Amygdala (tissue), 56 donors: ENCODE data around the gene ARHGDIB.

Experiments used
- DNase-seq, 56 donors: peaks; one replicate each; lab custom pipeline; 2025; lab: John Stamatoyannopoulos, UW

Gene ARHGDIB

DNA sequence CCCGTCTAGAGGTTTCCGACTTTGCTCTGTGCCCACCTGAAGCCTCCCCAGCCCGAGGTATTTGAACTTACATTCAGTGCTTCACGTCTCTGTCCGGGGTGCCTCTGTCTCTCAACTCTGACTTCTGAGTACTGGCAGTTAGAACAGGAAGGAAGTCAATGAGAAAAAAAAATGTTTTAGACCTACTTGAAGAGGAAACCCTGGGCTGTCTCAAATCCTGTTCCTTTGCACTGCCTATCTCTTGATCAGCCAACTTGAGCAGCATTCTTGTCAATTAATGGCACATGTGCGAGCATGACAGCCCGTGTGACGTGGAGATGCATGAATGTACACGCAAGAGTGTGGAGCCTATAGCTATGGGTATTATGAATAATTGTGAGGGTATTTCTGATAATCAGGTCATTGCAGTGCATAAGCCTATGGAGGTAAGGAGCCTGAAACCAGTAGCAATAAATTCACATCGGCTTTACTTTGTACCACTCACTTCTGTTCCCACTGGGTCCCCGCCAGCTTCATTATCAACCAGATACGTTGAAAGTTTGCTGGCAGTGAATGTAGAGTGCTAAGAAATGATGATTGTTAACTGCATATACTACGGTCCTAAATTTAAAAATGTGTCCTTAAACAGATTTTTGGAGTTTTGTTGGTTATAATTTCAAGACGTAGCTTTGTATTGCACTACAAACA, at the start of gene ARHGDIB:
Gene ARHGDIB (minus strand): TSS at position 136 of the 687 bp plus-strand sequence. CDS start 10,889 bp downstream, outside the sequence.
- DNase-seq: peak in 1 of 56 donors; percentile 4

DNA sequence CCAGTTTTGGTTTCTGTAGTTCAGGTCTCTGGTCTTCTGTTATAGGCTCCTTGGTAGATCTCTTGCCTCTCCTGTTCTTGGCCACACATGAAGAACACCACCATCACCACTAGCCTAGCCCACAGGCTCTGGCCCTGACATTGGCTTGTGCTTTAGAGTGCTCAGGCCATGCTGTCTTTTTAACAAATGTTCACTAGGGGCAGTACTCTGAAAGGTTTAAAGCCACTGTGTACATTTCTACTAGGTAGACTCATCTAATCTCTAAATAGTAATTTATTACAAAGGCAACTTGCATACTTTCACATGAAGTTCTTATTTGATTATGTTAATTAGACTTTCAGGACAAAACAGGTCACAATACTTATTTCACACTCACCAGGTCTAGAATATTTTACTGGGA, 49.8 kb upstream of the ARHGDIB start:
- DNase-seq: no peak

DNA sequence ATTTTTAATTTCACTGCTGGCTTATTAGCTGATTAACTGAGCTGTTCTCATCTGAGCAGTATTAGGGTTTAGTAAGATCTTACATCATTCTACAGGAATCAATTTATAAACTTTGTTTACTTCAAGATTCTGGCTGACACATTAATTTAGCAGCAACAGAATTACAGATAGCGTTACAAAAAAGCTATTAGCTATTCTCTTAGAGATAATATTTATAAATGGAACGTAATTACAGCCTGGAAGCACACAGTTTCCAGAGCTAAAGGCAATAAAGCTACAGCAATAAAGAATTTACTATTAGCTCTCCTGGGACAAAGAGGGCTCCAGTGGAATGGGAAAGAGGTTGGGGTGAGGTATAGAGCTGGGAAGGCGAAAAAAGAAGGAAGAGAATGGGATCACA, 46.1 kb upstream of the ARHGDIB start:
- DNase-seq: no peak

DNA sequence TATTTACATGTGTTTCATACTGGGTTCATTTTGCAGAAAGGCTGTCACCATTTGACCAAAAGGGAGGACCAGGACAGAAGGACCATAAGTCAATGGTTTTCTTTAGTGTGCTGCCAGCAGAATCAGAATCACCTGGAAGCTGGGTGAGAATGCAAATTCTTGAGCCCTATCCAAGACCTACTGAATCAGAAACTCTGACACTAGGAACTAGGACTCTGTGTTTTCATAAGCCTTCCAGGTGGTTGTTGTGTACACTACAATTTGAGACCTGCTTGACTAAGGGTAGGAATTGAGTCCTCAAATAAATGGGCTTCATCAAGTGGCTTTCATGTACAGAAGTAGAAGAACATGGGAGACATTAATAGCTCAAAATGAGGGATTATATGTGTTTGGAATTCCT, 43.7 kb upstream of the ARHGDIB start:
- no peak for DNase-seq

DNA sequence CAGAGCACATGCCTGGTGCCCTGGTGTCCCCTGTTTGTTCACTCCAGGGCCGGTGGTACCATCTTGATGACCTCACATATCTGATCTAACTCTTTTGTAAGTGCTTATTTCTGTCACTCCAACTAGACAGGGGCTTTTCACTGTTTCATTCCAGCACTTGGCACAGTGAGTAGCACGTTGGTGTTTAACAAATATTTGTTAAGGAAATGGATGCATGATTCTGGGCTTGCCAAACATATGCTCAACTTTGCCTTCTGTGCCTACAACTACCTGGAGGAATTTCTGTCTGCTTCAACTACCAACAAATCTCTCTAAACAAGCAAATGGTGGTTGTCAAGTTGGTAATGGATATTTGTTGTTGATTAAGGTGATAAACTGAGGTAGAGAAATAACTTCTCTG, 43.0 kb upstream of the ARHGDIB start:
- no peak for DNase-seq

DNA sequence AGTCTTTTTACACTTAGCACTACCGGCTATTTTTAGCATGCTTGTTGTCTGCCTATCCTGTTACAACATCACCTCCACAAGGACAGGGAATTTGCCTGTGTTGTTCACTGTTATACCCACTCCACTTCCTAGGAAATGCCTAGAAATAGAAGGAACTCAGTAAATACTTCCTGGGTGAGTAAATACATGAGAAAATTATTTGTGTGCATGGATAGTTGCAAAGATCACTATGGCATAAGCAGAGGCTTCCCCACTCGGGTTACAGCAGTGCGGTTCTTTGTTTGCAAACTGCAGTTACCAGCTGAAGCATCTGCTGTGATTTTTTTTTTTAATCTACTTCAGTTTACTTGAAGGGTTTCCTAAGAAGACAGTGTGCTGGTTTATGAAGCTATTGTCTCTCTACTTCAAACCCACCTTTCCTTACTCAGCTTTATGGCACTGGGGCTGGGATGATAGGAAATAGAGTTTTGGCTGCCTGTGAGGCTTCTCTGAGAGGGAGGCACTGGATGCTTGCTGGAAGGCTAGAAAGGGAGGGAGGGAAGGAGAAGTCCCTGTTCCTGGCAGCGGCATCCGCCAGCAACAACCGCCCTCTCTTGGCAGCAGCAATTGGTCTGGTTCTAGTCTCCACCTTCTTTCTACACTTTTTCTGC, 40.5 kb upstream of the ARHGDIB start:
- DNase-seq: peak in 34 of 56 donors; percentile 1 to 51 (median 12)

DNA sequence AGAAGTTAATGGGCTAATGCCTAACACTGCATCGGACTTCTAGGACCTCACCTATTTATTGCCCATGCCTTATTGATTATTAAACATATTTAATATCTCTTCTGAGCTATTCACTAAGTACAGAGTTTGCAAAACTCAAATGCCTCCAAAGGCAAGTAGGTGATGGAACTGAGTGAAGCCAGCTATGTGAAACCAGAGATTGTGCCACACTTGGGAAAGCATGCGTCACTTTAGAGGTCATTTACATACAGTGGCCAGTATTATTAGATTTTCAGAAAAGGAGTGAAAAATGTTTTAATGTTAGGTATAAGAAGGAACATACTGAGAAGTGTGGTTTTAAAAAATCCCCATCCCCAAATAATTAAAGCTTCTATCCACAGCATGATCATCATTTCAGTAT, 39.2 kb upstream of the ARHGDIB start:
- no peak for DNase-seq

DNA sequence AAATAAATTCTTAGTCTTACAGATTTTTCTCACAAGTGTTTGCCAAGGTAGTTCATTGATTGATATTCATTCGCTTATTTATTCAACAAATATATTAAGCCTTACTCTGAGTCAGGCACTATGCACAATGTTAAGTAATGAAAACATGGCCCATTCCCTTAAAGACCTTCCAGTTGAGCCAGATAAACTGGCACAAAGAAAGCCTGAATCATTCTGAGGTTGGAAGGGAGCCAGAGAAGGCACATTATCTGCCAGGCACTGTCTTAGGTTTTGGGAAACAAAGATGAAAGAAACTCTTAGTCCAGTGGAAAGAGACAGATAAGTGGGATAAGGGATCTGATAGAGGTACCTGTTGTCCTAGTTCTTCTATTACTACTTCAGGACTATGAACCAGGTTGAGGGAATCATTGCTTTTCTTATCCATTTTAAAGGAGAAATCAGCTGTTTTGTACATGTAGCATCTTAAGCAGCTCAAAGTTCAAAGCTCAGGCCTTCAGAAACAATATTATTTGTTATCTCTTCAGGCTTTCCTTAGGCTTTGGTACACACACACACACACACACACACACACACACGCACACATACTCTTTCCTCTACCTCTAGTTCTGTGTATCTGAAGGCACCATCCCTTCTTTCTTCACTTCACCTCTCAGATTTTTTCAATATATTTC, 38.4 kb upstream of the ARHGDIB start:
- DNase-seq: no peak

DNA sequence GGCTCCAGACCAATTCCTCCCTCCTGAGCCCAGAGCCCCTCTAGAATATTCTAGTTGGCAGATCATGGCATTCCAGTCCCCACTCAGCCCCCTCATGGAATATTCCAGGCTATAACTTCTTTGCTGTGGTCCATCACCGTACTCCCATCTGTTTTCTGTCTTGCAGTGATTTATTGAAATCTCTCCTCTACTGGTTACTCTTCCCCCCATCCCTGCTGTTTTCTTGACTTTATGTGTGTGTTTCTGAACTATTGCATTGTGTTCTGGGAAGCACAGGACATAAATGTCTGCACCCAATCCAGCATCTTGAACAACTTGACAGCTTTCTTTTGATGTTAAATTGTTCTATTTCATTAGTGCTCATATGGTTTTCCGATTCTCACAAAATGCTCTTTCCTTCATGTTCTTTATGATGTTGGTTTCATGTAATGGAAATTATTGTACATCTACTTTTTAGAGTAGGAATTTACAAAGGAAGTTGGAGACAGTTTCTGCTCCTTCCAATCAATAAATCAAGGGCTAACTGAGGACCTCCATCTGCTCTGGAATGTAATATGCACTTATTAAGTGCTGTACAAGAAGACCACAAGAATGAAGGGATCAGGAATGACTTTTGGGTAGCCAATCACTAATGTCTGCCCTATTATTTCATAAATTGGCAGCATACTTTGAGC, 37.8 kb upstream of the ARHGDIB start:
- no peak for DNase-seq

DNA sequence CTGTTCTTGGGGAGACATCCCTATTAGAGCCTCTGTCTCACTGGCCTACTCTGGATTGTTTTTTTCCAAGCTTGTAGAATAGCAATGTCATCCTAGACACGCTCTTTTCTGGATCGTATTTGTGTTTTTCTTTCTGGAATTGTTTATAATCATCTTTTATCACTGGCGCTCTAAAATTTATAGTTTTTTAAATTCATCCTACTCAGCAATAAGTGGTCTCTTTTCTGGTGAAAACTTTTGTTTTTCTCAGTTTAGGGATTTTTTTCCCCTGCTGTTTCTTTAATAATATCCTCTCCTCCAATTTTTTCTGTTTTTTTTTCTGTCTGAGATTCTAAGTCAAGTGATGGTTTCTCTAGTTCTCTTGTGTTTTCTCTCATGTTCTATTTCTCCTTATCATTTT, 36.6 kb upstream of the ARHGDIB start:
- no peak for DNase-seq

DNA sequence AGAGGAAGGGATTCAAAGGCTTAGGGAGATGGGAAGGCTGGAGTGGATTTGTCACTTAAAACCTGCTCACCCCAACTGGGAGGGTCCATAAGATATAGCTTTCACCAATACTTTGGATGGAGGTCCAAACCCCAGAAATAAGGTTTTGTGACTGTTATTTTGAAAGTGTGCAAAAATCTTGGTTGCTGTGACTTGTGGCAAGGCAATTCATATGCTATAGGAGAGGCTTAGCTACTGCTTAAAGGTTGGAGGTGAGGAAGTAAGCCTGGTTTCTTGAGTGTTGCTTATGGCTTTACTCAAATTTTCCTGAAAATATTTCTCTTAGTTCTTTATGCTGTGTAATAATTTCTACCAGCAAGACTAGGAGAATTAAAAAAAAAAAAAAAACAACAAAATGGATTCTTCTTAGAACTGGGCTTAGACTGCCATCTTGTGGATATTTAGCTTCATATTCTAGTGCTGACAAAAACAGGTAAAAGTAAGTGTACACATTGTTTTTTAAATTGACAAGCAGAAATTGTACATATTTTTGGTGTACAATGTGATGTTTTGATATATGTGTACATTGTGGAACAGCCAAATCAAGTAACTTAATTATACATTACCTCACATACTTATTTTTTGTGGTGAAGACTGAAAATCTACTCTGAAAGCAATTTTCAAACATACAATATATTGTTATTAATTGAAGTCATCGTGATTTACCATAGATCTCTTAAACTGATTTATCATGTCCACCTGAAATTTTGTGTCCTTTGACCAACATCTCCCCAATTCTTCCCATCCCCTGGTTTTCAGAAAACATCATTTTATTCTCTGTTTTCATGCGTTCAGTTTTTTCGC, 34.4 kb upstream of the ARHGDIB start:
- DNase-seq: no peak

DNA sequence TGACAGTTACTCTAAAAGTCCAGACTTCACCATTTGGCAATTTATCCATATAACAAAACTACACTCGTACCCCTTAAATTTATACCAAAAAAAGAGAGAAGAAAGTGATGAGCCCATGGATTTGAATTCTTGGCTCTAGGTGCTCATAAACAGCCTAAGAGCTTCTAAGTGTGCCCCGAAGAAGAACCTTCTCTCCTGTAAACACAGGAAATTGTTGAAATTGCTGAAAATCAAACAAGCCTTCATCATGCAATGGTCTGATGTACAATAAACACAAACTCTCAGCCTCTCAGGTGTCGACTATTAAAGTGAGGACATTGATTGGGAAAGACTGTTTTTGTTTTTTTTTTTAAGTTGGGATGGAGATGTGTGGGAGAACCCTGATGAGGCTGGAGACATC, 33.2 kb upstream of the ARHGDIB start:
- DNase-seq: no peak

DNA sequence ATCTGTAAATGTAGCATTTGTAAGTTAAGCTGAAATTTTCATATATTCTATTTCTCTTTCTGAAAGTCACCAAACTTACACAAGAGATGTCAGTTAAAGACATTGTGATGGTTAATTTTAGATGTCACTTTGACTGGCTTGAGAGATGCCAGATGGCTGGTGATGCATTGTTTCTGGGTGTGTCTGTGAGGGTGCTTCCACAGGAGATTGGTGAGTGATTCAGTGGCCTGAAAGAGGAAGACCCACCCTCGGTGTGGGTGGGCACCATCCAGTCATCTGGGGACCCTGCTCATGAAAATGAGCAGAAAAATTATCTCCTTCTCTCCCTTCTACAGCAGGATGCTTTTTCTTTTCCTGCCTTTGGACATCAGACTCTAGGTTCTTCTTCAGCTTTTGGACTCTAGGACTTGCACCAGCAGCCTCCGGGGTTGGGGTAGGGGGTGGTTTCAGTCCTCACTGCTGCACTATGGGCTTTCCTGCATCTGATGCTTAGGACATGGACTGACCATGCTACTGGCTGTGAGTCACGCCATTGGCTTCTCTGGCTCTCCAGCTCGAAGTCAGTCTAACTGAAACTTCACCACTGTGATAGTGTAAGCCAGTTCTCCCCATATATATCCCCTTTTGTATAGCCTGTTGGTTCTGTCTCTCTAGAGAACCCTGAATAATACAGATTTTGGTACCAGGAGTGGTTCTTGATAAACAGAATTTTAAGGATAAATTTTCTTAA, 32.3 kb upstream of the ARHGDIB start:
- DNase-seq: no peak

DNA sequence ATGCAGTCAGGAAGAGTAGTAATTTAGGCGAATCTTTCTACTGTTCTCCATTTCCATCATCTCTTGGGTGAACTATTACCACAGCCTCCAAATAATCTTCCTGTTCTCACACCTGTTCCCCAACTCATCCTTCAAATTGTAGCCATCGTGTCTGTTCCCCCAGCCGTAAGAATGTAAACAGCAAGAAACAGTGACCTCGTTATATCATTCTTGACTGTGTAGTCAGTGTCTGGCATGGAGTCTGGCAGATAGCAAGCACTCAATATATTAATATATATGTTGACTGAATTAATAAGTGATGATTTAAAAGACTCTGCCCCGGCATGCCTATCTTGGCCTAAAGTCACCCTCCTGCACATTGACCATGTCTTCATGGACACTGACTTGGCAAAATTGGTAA, 31.7 kb upstream of the ARHGDIB start:
- no peak for DNase-seq

DNA sequence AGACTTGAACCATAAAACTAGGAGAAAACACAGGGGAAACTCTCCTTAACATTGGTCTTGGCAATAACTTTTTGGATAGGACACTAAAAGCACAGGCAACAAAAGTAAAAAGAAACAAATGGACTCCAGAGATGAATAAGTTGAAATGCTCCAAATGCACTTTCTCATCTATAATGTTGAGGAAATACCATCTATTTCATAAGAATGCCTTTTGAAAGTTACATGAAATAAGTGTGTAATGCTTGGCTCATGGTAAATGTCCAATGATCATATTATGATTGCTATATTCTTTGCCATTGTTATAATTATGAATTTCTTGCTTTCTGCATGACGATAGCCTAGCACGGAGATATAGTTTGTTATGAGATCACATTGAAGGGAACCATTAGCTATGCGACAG, 31.3 kb upstream of the ARHGDIB start:
- DNase-seq: no peak

DNA sequence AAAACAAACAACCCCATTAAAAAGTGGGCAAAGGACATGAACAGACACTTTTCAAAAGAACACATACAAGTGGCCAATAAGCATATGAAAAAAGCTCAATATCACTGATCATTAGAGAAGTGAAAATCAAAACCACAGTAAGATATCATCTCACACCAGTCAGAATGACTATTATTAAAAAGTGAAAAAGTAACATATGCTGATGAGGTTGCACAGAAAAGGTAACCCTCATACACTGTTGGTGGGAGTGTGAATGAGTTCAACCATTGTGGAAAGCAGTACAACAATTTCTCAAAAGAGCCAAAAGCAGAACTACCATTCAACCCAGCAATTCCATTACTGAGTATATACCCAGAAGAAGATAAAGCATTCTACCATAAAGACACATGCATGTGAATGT, 29.7 kb upstream of the ARHGDIB start:
- no peak for DNase-seq

DNA sequence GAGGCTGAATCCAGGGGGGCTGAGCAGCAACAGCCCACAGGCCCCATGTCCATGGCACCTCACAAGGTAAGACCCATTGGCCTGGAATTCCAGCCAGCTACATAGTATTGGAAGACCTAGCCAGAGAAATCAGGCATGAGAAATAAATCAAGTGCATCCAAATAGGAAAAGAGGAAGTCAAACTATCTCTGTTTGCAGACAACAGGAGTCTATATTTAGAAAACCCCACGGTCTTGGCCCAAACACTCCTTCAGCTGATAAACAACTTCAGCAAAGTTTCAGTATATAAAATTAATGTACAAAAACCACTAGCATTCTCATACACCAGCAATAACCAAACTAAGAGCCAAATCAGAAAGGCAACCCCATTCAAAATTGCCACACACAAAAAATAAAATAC, 28.4 kb upstream of the ARHGDIB start:
- no peak for DNase-seq

DNA sequence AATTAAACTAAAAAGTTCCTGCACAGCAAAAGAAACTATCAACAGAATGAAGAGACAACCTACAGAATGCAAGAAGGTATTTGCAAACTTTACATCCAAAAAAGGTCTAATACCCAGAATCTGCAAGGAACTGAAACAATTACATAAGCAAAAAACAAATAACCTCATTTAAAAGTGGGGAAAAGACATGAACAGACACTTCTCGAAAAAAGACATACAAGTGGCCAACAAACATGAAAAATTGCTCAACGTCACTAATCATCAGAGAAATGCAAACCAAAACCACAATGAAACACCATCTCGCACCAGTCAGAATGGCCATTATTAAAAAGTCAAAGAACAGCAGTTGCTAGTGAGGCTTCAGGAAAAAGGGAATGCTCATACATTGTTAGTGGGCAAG, 26.6 kb upstream of the ARHGDIB start:
- no peak for DNase-seq

DNA sequence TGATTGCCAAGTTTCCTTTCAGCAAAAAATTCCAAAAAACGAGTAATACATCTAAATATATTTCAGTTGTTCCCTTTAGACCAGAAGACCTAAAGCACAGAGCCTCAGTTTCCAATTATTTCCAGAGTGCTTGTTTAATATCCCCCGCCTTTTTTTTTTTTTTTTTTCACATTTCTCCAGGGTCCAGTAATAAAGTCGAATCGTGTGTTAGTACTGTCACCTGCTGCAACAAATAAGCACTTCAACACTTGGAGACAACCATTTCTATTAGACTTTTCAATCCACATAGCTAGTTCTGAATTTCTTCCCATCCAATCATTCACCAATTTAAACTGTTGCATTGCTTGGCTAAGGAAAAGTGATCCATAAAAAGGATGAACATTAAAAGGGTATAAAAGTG, 25.0 kb upstream of the ARHGDIB start:
- no peak for DNase-seq

DNA sequence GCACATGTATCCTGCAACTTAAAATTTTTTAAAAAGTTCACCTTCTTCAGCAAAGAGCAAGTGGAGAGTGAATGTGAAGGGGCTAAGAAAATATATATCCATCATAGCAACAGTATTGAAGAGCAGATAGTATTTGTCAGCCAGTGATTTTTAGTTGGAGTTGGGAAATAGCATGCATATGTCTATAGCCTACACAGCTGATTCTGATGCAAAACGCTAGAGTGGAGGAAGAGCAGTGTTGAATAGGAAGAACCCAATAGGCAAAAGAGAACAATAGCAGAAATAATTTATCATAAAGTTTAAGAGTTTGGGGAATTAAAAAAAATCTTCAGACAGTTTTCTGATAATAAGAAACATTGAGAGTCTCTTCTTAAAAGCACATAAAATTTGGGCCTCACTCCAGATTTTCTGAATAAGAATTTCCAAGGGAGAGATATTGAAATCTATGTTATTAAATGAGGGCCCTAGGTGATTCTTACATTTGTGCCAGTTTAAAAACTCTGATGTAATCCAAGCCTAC, 23.4 kb upstream of the ARHGDIB start:
- DNase-seq: no peak
